HepG2 (cell line): ENCODE results near the gene PRCD. TPM values are rescaled to one million over a fixed set of nuclear protein-coding genes. Genes with fewer than 3 reads are reported as not detected.
"Not testable (repeated sequence)": the region's sequence is repeated elsewhere in the genome, so short reads cannot be mapped to it uniquely, and the experiment has no call there.

Experiments
- ATAC-seq: fragments of 200-7000 bp; cut with Tn5 transposase; 3 replicates; pipeline ENCODE4 v1.9.1; 2020; ENCODE audit warnings: mild to moderate bottlenecking, moderate library complexity
- BruUV-seq: library from RNA; stranded (reverse); fragments of 400-500 nt; replicated peaks from 2 replicates; lab custom pipeline; 2021; lab: Mats Ljungman, UMichigan
- CTCF ChIA-PET: fragments of 300-600 bp; formaldehyde crosslinking; extraction: SDS; loops from one replicate; lab custom pipeline; 2021; ENCODE audit warnings: low total read pairs, inconsistent platforms, low intra/inter-chr PET ratio; lab: Yijun Ruan, JAX
- POLR2A ChIA-PET: fragments of 350-600 bp; sonication (Branson Sonifier 250); formaldehyde crosslinking; loops from one replicate; lab custom pipeline; 2020; ENCODE audit warnings: antibody characterized with exemption, inconsistent platforms; lab: Yijun Ruan, JAX
- DNase-seq: peaks from one replicate; pipeline ENCODE4 v3.0.0-alpha.2; 2015; ENCODE audit warnings: low spot score
- FAIRE-seq: peaks from 3 replicates; lab custom pipeline; 2011; peaks lifted over from hg19 to GRCh38; lab: Jason Lieb, UNC
- H2AFZ ChIP-seq: one replicate; pipeline ENCODE4 v1.6.1; 2011; ENCODE audit warnings: low read length, inconsistent platforms
- H3K27ac ChIP-seq: fragments of 300-600 bp; 3 replicates; pipeline ENCODE4 v1.8.0; 2011; ENCODE audit warnings: mixed run types, mild to moderate bottlenecking, mixed read lengths, low read length, inconsistent platforms; ENCODE audit not compliant: insufficient read depth; ENCODE audit errors: extremely low read length
- H3K27me3 ChIP-seq, 2 experiments: fragments of 200-600 bp in 1 of 2; 2 replicates in 1 of 2; 3 replicates in 1 of 2; pipeline versions ENCODE4 v1.6.0 to v1.8.0; 2011; ENCODE audit warnings: low read length in 2 of 2, mild to moderate bottlenecking in 2 of 2, moderate library complexity in 2 of 2, inconsistent platforms in 1 of 2; ENCODE audit not compliant: insufficient read depth in 2 of 2, control insufficient read depth in 1 of 2
- H3K36me3 ChIP-seq, 2 experiments: fragments of 200-600 bp in 1 of 2; replicated peaks in 1 of 2; 2 replicates in 1 of 2; 3 replicates in 1 of 2; pipeline versions ENCODE4 v1.5.1 to v1.8.0; 2011; ENCODE audit warnings: low read length in 2 of 2, inconsistent platforms in 1 of 2; ENCODE audit not compliant: insufficient read depth in 2 of 2, control insufficient read depth in 1 of 2
- H3K4me1 ChIP-seq: 2 replicates; pipeline ENCODE4 v1.5.1; 2012; ENCODE audit warnings: low read length, inconsistent platforms; ENCODE audit not compliant: insufficient read depth
- H3K4me2 ChIP-seq: 2 replicates; pipeline ENCODE4 v1.6.0; 2011; ENCODE audit warnings: low read depth, low read length, inconsistent platforms
- H3K4me3 ChIP-seq, 3 experiments: fragments of 200-600 bp in 1 of 3; sonication (generic), shearing (Covaris generic) in 1 of 3; replicated peaks in 1 of 3; 2 replicates each; pipeline ENCODE4 v1.5.1; 2011 to 2016; ENCODE audit warnings: low read length in 3 of 3, inconsistent platforms in 2 of 3, low read depth in 2 of 3, mild to moderate bottlenecking in 2 of 3, control low read depth in 1 of 3, mixed read lengths in 1 of 3; ENCODE audit not compliant: insufficient read depth in 1 of 3
- H3K79me2 ChIP-seq: one replicate; pipeline ENCODE4 v1.6.1; 2011; ENCODE audit warnings: low read length, inconsistent platforms; ENCODE audit not compliant: insufficient read depth
- H3K9ac ChIP-seq: 2 replicates; pipeline ENCODE4 v1.6.0; 2011; ENCODE audit warnings: mild to moderate bottlenecking, low read depth, low read length, inconsistent platforms; ENCODE audit not compliant: insufficient read depth
- H3K9me3 ChIP-seq: 2 replicates; pipeline ENCODE4 v1.5.1; 2012; ENCODE audit warnings: mild to moderate bottlenecking, low read length
- H4K20me1 ChIP-seq: 2 replicates; pipeline ENCODE4 v1.6.0; 2011; ENCODE audit warnings: inconsistent platforms, mild to moderate bottlenecking, low read length, moderate library complexity; ENCODE audit not compliant: insufficient read depth
- DMTF1 ChIP-seq: sonication (generic); formaldehyde crosslinking; IDR thresholded peaks from 2 replicates; pipeline ENCODE4 v1.4.0; 2020; ENCODE audit warnings: mild to moderate bottlenecking, missing genetic modification reagents
- GTF2F1 ChIP-seq: fragments of 150-350 bp; IDR thresholded peaks from 2 replicates; pipeline ENCODE4 v1.6.1; 2014; ENCODE audit warnings: low read length
- HMGXB4 ChIP-seq, 2 experiments: sonication (generic) in 1 of 2; formaldehyde crosslinking in 1 of 2; IDR thresholded peaks; 2 replicates each; pipeline versions ENCODE4 v1.4.0 to v1.6.1; 2018 to 2020; ENCODE audit warnings: missing genetic modification reagents in 2 of 2, borderline replicate concordance in 1 of 2, low read depth in 1 of 2, mild to moderate bottlenecking in 1 of 2, missing biosample characterization in 1 of 2
- SP1 ChIP-seq, 2 experiments: fragments of 450-650 bp in 1 of 2; sonication (generic) in 1 of 2; formaldehyde crosslinking in 1 of 2; IDR thresholded peaks; 2 replicates each; pipeline versions ENCODE4 v1.4.0 to v1.6.1; 2016 to 2020; ENCODE audit warnings: missing genetic modification reagents in 1 of 2
- TEAD3 ChIP-seq: optimal IDR thresholded peaks from 2 replicates; pipeline ENCODE3; 2016; ENCODE audit warnings: borderline replicate concordance
- ZNF121 ChIP-seq: sonication (generic); formaldehyde crosslinking; IDR thresholded peaks from 2 replicates; pipeline ENCODE4 v1.5.0; 2020; ENCODE audit warnings: mild to moderate bottlenecking, missing genetic modification reagents
- ZNF292 ChIP-seq: sonication (generic); formaldehyde crosslinking; IDR thresholded peaks from 2 replicates; pipeline ENCODE4 v1.8.1; 2022; ENCODE audit warnings: mild to moderate bottlenecking, low read depth, missing genetic modification reagents, borderline replicate concordance
- ZNF44 ChIP-seq: sonication (generic); formaldehyde crosslinking; IDR thresholded peaks from 2 replicates; pipeline ENCODE4 v1.5.1; 2020; ENCODE audit warnings: mild to moderate bottlenecking, missing genetic modification reagents
- ZNF615 ChIP-seq: sonication (generic); formaldehyde crosslinking; IDR thresholded peaks from 2 replicates; pipeline ENCODE4 v1.5.0; 2020; ENCODE audit warnings: mild to moderate bottlenecking, missing genetic modification reagents, borderline replicate concordance
- WGBS: methylation state at CpG from one replicate; pipeline ENCODE4 v1.1.6; 2017; ENCODE audit warnings: low lambda C conversion rate; 5-methylcytosine and 5-hydroxymethylcytosine counted together
- in situ Hi-C: cut with HindIII; loops from 2 replicates; pipeline ENCODE4 v1.10.0; 2017; ENCODE audit warnings: low pct_unique_long_range_greater_than_20kb; ENCODE audit not compliant: extremely low pct_ligation_motif_present
- intact Hi-C: fragments of 100-400 bp; cut with micrococcal nuclease; formaldehyde crosslinking; loops from one replicate; pipeline ENCODE4 v1.10.0; 2022; ENCODE audit not compliant: unreplicated experiment
- polyA plus RNA-seq, 8 experiments: library from polyadenylated mRNA; depleted of rRNA in 3 of 8; stranded (reverse) in 7 of 8; unstranded in 1 of 8; fragments of >200 nt; fragmentation: Illumina TruSeq in 4 of 8; extraction: Trizol in 4 of 8; gene quantifications; 2 replicates each; pipeline versions ENCODE4 v1.2.1 to v1.2.3, GENCODE V29; 2011 to 2016; ENCODE audit warnings: low read depth in 4 of 8, missing spikeins in 1 of 8, mixed read lengths in 1 of 8; ENCODE audit not compliant: insufficient read depth in 1 of 8
- total RNA-seq, 5 experiments: library from RNA; depleted of rRNA; stranded (reverse); fragments of >200 nt; fragmentation: Illumina TruSeq; extraction: Trizol; gene quantifications; 2 replicates each; pipeline ENCODE4 v1.2.3, GENCODE V29; 2016; ENCODE audit warnings: low read depth in 1 of 5
- TF ChIP-seq, protein P1 (sequence below): IDR thresholded peaks from 2 replicates; pipeline ENCODE4 v1.6.1; 2016; ENCODE audit warnings: mild to moderate bottlenecking

The PRCD gene
- total and polyA plus RNA-seq, 2 of the 13 experiments (the other 11 are each of a cell fraction or from before 2014, with no cell fraction given), result 0.51 TPM; not detected in 1

DNA sequence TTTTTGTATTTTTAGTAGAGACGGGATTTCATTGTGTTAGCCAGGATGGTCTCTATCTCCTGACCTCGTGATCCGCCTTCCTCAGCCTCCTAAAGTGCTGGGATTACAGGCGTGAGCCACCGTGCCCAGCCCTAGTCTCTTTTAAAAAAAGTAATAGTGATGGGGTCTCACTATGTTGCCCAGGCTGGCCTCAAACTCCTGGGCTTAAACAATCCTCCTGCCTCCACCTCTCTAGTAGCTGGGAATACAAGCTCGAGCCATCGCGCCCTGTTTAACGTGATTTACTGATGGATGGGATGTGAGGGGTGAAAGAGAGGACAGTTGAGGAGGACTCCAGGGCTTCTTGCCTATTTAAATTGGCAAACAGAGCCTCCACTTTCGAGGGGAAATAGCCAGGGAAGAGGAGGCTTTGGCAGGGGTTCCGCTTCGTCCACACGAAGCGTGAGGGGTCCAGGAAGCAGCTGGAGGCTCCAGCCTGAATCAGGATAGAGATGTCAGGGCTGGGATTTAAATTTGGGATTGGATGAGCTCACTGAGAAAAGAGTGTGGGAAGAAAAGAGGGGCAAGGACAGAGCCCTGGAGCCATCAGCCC lies 31.3 kb upstream of the PRCD start:
- H3K4me2 ChIP-seq, intact Hi-C loops, H3K9ac ChIP-seq, DNase-seq, H4K20me1 ChIP-seq, H2AFZ ChIP-seq, ATAC-seq, H3K27ac ChIP-seq, CTCF ChIA-PET, H3K4me3 ChIP-seq, H3K36me3 ChIP-seq, H3K9me3 ChIP-seq, H3K79me2 ChIP-seq, BruUV-seq, FAIRE-seq: not testable (repeated sequence)
- Histone ChIP-seq H3K4me1 (peaks cover 55% of the 10 kb centered on the region), H3K27me3 (peaks cover 6 to 34% of the 10 kb centered on the region in 2 experiments; a peak in 4 of 5 replicates)
- in situ Hi-C loops, result loop anchor here (5.0 kb wide), 2 partner anchors 41 to 101 kb away; partner anchors contain the start of gene AANAT
- peak; percentile 78 for TF ChIP-seq ZNF121
- POLR2A ChIA-PET, result interaction anchor here (1.2 to 1.7 kb wide), 4 partner anchors 9 to 49 kb away, joined by 4 to 9 read pairs (median 5); no protein-coding TSS in a partner anchor
- WGBS, result 51% methylated on average over 14 of the region's 14 CpGs

- in situ Hi-C loops, result no loop called here
- Histone ChIP-seq H3K36me3 (no peaks in the 10 kb centered on the region), H4K20me1 (no peaks in the 10 kb centered on the region), H3K9ac (no peak overlapping the region), H3K4me1 (peaks cover 67% of the 10 kb centered on the region), H3K27me3 (peaks cover 6 to 46% of the 10 kb centered on the region in 2 experiments; a peak in 4 of 5 replicates), H3K27ac (no peak overlapping the region), H3K4me2 (peak overlapping the region; percentile 43), H2AFZ (peak overlapping the region; percentile 32), H3K9me3 (no peaks in the 10 kb centered on the region), H3K4me3 (no peak overlapping the region; a peak in 1 of 6 replicates), H3K79me2 (no peaks in the 10 kb centered on the region)
- peak; percentile 82 for DNase-seq
- peak; percentile 66 for FAIRE-seq
- intact Hi-C loops, result no loop called here
- ChIA-PET POLR2A (interaction anchor here (0.5 to 1.2 kb wide), 7 partner anchors 9 to 1655 kb away, joined by 3 to 11 read pairs (median 4); partner anchors contain the start of gene RHBDF2), CTCF (no interaction called here)
- ATAC-seq, result peak; percentile 51
- under 1% methylated on average over 9 of the region's 9 CpGs for WGBS
- BruUV-seq, result no TSS peak
- TF ChIP-seq ZNF121, result 0 out of 2 replicates have a peak, but pooled peaks have one; percentile 39
- TF ChIP-seq TEAD3 (CRISPR knock-in tag), result peak; percentile 65
- TF ChIP-seq, protein P1, sequence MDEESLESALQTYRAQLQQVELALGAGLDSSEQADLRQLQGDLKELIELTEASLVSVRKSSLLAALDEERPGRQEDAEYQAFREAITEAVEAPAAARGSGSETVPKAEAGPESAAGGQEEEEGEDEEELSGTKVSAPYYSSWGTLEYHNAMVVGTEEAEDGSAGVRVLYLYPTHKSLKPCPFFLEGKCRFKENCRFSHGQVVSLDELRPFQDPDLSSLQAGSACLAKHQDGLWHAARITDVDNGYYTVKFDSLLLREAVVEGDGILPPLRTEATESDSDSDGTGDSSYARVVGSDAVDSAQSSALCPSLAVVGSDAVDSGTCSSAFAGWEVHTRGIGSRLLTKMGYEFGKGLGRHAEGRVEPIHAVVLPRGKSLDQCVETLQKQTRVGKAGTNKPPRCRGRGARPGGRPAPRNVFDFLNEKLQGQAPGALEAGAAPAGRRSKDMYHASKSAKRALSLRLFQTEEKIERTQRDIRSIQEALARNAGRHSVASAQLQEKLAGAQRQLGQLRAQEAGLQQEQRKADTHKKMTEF (CRISPR knock-in tag), result no peak
- no peak for TF ChIP-seq DMTF1
- no peak for TF ChIP-seq ZNF615 (CRISPR knock-in tag)
- peak; percentile 26; the same call in 1 of the 2 replicates for TF ChIP-seq ZNF292 (CRISPR knock-in tag)
- no peak for TF ChIP-seq GTF2F1
- TF ChIP-seq ZNF44, result 0 out of 2 replicates have a peak, but pooled peaks have one; percentile 74
- TF ChIP-seq SP1 (IDR thresholded peaks at IDR 0.05), result no peak
- peak; percentile 57 for TF ChIP-seq SP1 (CRISPR knock-in tag; IDR thresholded peaks at IDR 0.05)
- no peak for TF ChIP-seq HMGXB4 (CRISPR knock-in tag; IDR thresholded peaks at IDR 0.05; ENCODE audit: borderline replicate concordance in 1 of 2, low read depth in 1 of 2)
Measured at GRCh38 chr17:76510831-76511244, 29.0 kb upstream of the PRCD start.
